ENCODE measurements around the gene AMZ2. TPM values are rescaled to one million over a fixed set of nuclear protein-coding genes. Genes with fewer than 3 reads are reported as not detected.
"Not testable (repeated sequence)": the region's sequence is repeated elsewhere in the genome, so short reads cannot be mapped to it uniquely, and the experiment has no call there.

Gene AMZ2
- polyA plus RNA-seq, 1 of the 3 experiments (the other 2 are of a cell fraction) = 95.9 TPM

DNA sequence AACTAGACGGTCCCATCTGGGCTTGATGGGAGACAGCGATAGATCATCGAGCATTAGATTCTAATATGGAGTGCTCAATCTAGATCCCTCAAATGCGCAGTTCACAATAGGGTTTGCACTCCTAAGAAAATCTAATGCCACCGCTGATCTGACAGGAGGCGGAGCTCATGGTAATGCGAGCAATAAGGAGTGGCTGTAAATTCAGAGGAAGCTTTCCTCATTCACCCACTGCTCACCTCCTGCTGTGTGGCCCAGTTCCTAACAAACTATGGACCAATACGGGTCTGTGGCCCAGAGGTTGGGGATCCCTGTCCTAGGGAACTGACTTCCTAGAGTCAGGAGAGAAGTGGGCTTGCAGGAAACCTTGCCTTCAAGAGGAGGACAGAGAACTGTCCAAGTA is 25.2 kb upstream of the AMZ2 start:
- Histone ChIP-seq H3F3A (replicated peaks; ENCODE audit: insufficient read depth) (no peaks in the 10 kb centered on the region), H2AFZ (ENCODE audit: low read depth) (no peak overlapping the region), H3K4me3 (ENCODE audit: low read depth in 2 of 2, low read length in 1 of 2) (no peak overlapping the region), H3K9me2 (no peaks in the 10 kb centered on the region), H3K4me2 (no peak overlapping the region), H3K36me3 (replicated peaks in 1 of 2; ENCODE audit: control insufficient read depth in 1 of 2, insufficient read depth in 2 of 2, low read length in 1 of 2) (no peaks in the 10 kb centered on the region), H4K20me1 (ENCODE audit: insufficient read depth) (no peaks in the 10 kb centered on the region), H3K9me3 (no peaks in the 10 kb centered on the region), H3K27me3 (ENCODE audit: insufficient read depth) (no peaks in the 10 kb centered on the region), H3K27ac (ENCODE audit: low read depth in 2 of 2, low read length in 1 of 2) (no peak overlapping the region), H3K9ac (no peak overlapping the region), H3K79me2 (ENCODE audit: insufficient read depth) (no peaks in the 10 kb centered on the region), H3K4me1 (ENCODE audit: control insufficient read depth in 1 of 2, insufficient read depth in 2 of 2, low read depth in 1 of 2, low read length in 1 of 2) (no peaks in the 10 kb centered on the region)
- CTCF ChIA-PET = interaction anchor here (0.9 to 1.4 kb wide), 2 partner anchors 18 to 50 kb away, joined by 3 to 4 read pairs; no protein-coding TSS in a partner anchor
- POLR2A ChIA-PET = no interaction called here
- WGBS (ENCODE audit: low lambda C conversion rate) = 90% methylated on average over 8 of the region's 8 CpGs
- DNase-seq = no peak
- TF ChIP-seq JUND (IDR thresholded peaks at IDR 0.05) = no peak
- TF ChIP-seq EP300 (IDR thresholded peaks at IDR 0.05; ENCODE audit: borderline replicate concordance in 1 of 2, low read depth in 1 of 2, low read length in 1 of 2) = no peak
- TF ChIP-seq TAF1 (IDR thresholded peaks at IDR 0.05; ENCODE audit: borderline replicate concordance, low read depth, low read length) = no peak
- no peak for TF ChIP-seq SMC3 (IDR thresholded peaks at IDR 0.05; ENCODE audit: low read depth, low read length)
- TF ChIP-seq RCOR1 (IDR thresholded peaks at IDR 0.05; ENCODE audit: low read length) = no peak
- TF ChIP-seq, protein P1, sequence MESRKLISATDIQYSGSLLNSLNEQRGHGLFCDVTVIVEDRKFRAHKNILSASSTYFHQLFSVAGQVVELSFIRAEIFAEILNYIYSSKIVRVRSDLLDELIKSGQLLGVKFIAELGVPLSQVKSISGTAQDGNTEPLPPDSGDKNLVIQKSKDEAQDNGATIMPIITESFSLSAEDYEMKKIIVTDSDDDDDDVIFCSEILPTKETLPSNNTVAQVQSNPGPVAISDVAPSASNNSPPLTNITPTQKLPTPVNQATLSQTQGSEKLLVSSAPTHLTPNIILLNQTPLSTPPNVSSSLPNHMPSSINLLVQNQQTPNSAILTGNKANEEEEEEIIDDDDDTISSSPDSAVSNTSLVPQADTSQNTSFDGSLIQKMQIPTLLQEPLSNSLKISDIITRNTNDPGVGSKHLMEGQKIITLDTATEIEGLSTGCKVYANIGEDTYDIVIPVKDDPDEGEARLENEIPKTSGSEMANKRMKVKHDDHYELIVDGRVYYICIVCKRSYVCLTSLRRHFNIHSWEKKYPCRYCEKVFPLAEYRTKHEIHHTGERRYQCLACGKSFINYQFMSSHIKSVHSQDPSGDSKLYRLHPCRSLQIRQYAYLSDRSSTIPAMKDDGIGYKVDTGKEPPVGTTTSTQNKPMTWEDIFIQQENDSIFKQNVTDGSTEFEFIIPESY (IDR thresholded peaks at IDR 0.05; ENCODE audit: borderline replicate concordance, low read depth) = no peak

DNA sequence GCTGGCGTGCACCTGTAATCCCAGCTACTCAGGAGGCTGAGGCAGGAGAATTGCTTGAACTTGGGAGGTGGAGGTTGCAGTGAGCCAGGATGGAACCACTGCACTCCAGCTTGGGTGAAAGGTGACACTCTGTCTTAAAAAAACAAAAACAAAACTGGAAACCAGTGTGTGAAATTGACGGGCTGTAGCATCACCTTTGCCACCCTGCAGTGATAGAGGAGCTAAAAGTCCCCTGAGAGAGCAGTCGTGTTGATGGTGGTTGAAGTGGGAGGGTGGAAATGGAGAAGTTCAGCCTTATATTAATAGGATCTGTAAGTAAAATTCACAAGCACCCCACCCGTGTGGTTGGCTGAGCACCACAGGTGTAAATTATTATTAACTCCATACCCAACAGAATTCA is 22.8 kb upstream of the AMZ2 start:
- not testable (repeated sequence) for H3K4me2 ChIP-seq; H3K36me3 ChIP-seq (replicated peaks in 1 of 2; ENCODE audit: control insufficient read depth in 1 of 2, insufficient read depth in 2 of 2, low read length in 1 of 2); H4K20me1 ChIP-seq (ENCODE audit: insufficient read depth); H3K9ac ChIP-seq; H2AFZ ChIP-seq (ENCODE audit: low read depth); H3K4me3 ChIP-seq (ENCODE audit: low read depth in 2 of 2, low read length in 1 of 2); H3K27ac ChIP-seq (ENCODE audit: low read depth in 2 of 2, low read length in 1 of 2); H3K79me2 ChIP-seq (ENCODE audit: insufficient read depth); H3K4me1 ChIP-seq (ENCODE audit: control insufficient read depth in 1 of 2, insufficient read depth in 2 of 2, low read depth in 1 of 2, low read length in 1 of 2); H3K27me3 ChIP-seq (ENCODE audit: insufficient read depth); DNase-seq; H3K9me3 ChIP-seq; H3K9me2 ChIP-seq; H3F3A ChIP-seq (replicated peaks; ENCODE audit: insufficient read depth)
- 91% methylated on average over 4 of the region's 4 CpGs for WGBS (ENCODE audit: low lambda C conversion rate)
- ChIA-PET CTCF (interaction anchor here (0.6 to 1.0 kb wide), 5 partner anchors 19 to 232 kb away, joined by 3 to 6 read pairs (median 3); no protein-coding TSS in a partner anchor), POLR2A (interaction anchor here (1.0 kb wide), 1 partner anchor 23 kb away, joined by 3 read pairs; the partner anchor contains the start of gene AMZ2)

DNA sequence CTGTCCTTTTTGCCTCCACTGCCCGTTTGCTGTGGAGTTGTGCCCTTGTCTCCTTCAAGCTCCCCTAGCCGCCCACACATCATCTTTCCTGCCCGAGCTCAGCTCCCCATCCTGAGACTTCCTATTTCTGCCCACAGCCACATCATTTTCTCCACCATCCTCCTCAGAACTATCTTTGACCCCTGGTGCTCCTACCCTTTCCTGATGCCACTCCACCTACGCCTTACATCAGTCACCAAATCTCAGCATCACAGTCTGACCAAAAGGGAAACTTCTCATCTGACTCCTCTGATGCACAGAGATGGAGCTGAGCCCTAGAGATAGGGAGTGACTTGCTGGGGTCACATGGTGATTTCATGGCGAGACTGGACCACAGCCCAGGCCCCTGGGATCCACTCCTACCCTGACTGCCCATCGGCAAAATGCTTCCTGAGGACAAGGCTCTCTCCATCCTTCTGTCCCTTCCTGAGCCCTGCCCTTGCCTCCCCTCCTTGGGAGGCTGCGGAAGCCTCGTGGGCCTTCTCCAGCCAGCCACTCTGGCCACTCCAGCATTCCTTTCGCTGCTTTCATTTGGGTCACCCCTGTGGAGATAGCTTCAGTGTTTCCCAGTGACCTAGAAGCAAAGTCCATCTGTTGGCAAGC is 19.7 kb upstream of the AMZ2 start:
- H3K79me2 ChIP-seq (ENCODE audit: insufficient read depth); DNase-seq; H3F3A ChIP-seq (replicated peaks; ENCODE audit: insufficient read depth); H3K9ac ChIP-seq; H3K4me1 ChIP-seq (ENCODE audit: control insufficient read depth in 1 of 2, insufficient read depth in 2 of 2, low read depth in 1 of 2, low read length in 1 of 2); H4K20me1 ChIP-seq (ENCODE audit: insufficient read depth); H3K27ac ChIP-seq (ENCODE audit: low read depth in 2 of 2, low read length in 1 of 2); POLR2A ChIA-PET; H3K27me3 ChIP-seq (ENCODE audit: insufficient read depth); H3K4me3 ChIP-seq (ENCODE audit: low read depth in 2 of 2, low read length in 1 of 2); H3K9me2 ChIP-seq; H2AFZ ChIP-seq (ENCODE audit: low read depth); H3K9me3 ChIP-seq; H3K4me2 ChIP-seq; H3K36me3 ChIP-seq (replicated peaks in 1 of 2; ENCODE audit: control insufficient read depth in 1 of 2, insufficient read depth in 2 of 2, low read length in 1 of 2): not testable (repeated sequence)
- CTCF ChIA-PET = interaction anchor here (1.4 to 1.6 kb wide), 2 partner anchors 23 to 28 kb away, joined by 3 to 6 read pairs; no protein-coding TSS in a partner anchor
- 86% methylated on average over 9 of the region's 9 CpGs for WGBS (ENCODE audit: low lambda C conversion rate)

All from SK-N-SH (cell line).